SK-N-MC (cell line): ENCODE measurements around the gene SLFNL1.

Experiments used
- EZH2 ChIP-seq: fragments of 200-600 bp; sonication (generic); IDR thresholded peaks from one replicate; pipeline ENCODE4 v1.6.1; 2017; ENCODE audit warnings: antibody characterized with exemption
- POLR2AphosphoS5 ChIP-seq: IDR thresholded peaks from 2 replicates; pipeline ENCODE4 v1.6.1; 2012; ENCODE audit warnings: mild to moderate bottlenecking, low read depth, low read length, borderline replicate concordance

GRCh38 chr1:41019353-41019745 lies 2.2 kb downstream of the SLFNL1 start:
- TF ChIP-seq POLR2AphosphoS5, result no peak; the same call in 1 of the 2 replicates
- no peak for TF ChIP-seq EZH2
